ENCODE measurements around the gene CEP295NL. TPM values are rescaled to one million over a fixed set of nuclear protein-coding genes. Genes with fewer than 3 reads are reported as not detected.

The CEP295NL gene
- polyA plus RNA-seq, 3 donors, result 0.38 to 0.81 TPM; not detected in 1

DNA sequence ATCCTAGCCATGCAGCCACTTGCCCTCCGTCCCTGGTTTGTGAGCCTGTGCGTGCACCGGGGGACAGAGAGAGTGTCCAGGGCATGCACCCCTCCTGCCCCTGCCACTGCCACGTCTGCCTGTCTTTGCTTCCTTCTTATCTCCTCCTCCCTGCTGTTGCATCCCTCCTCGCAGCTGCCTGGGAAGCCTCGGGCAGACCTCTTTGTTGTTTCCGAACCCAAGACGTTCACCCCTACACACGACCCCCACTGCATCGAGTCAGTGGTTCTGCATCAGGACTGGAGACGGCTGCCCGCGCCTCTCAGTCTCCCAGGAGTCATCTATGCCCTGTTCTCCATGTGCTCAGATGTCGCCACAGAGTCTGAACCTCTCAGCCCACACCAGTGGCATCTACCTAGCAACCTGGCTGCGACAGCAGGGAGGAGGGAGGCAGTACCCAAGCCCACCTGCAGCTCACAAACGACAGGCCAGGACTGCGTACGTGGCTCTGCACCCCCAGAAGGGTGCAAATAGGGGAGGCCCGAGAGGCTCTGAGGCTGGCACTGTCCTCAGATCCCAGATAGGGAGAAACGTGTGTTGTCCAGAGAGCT is 17.0 kb upstream of the CEP295NL start:
- peaks cover 0 to 21% of the 10 kb centered on the region in 2 donors for H3K36me3 ChIP-seq (replicated peaks in 1 of 2; ENCODE audit: control insufficient read depth in 1 of 2, insufficient read depth in 2 of 2, low read length in 2 of 2)
- TF ChIP-seq, protein P1, sequence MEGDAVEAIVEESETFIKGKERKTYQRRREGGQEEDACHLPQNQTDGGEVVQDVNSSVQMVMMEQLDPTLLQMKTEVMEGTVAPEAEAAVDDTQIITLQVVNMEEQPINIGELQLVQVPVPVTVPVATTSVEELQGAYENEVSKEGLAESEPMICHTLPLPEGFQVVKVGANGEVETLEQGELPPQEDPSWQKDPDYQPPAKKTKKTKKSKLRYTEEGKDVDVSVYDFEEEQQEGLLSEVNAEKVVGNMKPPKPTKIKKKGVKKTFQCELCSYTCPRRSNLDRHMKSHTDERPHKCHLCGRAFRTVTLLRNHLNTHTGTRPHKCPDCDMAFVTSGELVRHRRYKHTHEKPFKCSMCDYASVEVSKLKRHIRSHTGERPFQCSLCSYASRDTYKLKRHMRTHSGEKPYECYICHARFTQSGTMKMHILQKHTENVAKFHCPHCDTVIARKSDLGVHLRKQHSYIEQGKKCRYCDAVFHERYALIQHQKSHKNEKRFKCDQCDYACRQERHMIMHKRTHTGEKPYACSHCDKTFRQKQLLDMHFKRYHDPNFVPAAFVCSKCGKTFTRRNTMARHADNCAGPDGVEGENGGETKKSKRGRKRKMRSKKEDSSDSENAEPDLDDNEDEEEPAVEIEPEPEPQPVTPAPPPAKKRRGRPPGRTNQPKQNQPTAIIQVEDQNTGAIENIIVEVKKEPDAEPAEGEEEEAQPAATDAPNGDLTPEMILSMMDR (IDR thresholded peaks at IDR 0.05), result no peak
- peak overlapping the region; percentile 75 to 82 for H3K27ac ChIP-seq (ENCODE audit: low read depth in 1 of 2, low read length in 2 of 2)
- H3K4me1 Mint-ChIP-seq, result peaks cover 86% of the 10 kb centered on the region
- 52% methylated on average over 19 of the region's 20 CpGs for WGBS (ENCODE audit: insufficient coverage)
- H3K36me3 Mint-ChIP-seq, result peaks cover 25 to 38% of the 10 kb centered on the region in 2 donors
- peaks cover 76% of the 10 kb centered on the region for H4K20me1 ChIP-seq (ENCODE audit: insufficient read depth, low read length)
- peaks cover 99% of the 10 kb centered on the region for H3K79me2 ChIP-seq (ENCODE audit: insufficient read depth, low read length)
- H3K27me3 Mint-ChIP-seq (ENCODE audit: low read depth in 3 of 3), result no peaks in the 10 kb centered on the region
- peaks cover 0 to 2% (median 0%) of the 10 kb centered on the region in 7 donors for H3K9me3 Mint-ChIP-seq
- intact Hi-C loops (cut with micrococcal nuclease), result loop anchor here (5.0 to 10.0 kb wide), 5 partner anchors 38 to 175 kb away; partner anchors contain the start of gene USP36 (in 1 of the 2)
- H3K4me1 ChIP-seq (ENCODE audit: control insufficient read depth in 1 of 2, insufficient read depth in 2 of 2, low read length in 2 of 2), result peaks cover 85 to 90% of the 10 kb centered on the region in 2 donors
- H3K4me3 ChIP-seq (replicated peaks in 1 of 3; ENCODE audit: low read depth in 2 of 3, low read length in 3 of 3), result peak overlapping the region in 1 of 3 experiments; percentile 43
- H2AFZ ChIP-seq (ENCODE audit: insufficient read depth, low read depth, low read length, poor library complexity, severe bottlenecking), result no peak overlapping the region
- peak overlapping the region; percentile 88 to 98 (median 95) for H3K27ac Mint-ChIP-seq
- peak overlapping the region; percentile 50 for H3K4me2 ChIP-seq (replicated peaks; ENCODE audit: extremely low read depth, low read length, poor library complexity, severe bottlenecking)
- no peak overlapping the region for H3K9ac ChIP-seq (ENCODE audit: insufficient read depth, low read length, poor library complexity, severe bottlenecking)
- H3K4me3 Mint-ChIP-seq, result peak overlapping the region; percentile 52 to 91
- H3K27me3 ChIP-seq (ENCODE audit: control insufficient read depth in 2 of 2, insufficient read depth in 2 of 2, low read length in 2 of 2), result no peaks in the 10 kb centered on the region
- no peak for DNase-seq
- no peaks in the 10 kb centered on the region for H3K9me3 ChIP-seq (replicated peaks in 1 of 2; ENCODE audit: control insufficient read depth in 1 of 2, insufficient read depth in 1 of 2, low read length in 2 of 2)

DNA sequence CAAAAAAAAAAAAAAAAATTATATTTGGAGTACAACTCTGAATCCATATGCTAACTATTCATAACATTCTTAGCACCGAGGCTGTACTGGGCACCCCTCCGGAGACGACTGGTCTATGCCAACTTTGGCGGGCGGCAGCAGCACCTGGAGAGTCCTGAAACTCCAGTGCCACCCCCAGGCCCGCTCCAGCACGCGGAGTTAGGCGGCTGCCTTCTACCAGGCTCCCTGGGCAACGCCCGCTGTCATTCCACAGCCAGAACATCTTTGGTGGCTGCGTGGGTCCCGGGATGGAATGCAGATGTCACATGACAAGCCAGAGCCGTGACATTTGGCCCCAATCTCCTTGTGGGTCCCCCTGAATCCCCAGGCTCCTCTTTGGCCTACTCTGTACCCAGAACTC is 16.0 kb upstream of the CEP295NL start:
- Histone ChIP-seq H3K9ac (ENCODE audit: insufficient read depth, low read length, poor library complexity, severe bottlenecking) (peak overlapping the region; percentile 37), H3K4me2 (replicated peaks; ENCODE audit: extremely low read depth, low read length, poor library complexity, severe bottlenecking) (peak overlapping the region; percentile 79), H3K79me2 (ENCODE audit: insufficient read depth, low read length) (peaks cover 98% of the 10 kb centered on the region), H3K4me3 (replicated peaks in 1 of 3; ENCODE audit: low read depth in 2 of 3, low read length in 3 of 3) (peak overlapping the region in 1 of 3 experiments; percentile 60), H3K27ac (ENCODE audit: low read depth in 1 of 2, low read length in 2 of 2) (peak overlapping the region; percentile 82 to 98), H3K9me3 (replicated peaks in 1 of 2; ENCODE audit: control insufficient read depth in 1 of 2, insufficient read depth in 1 of 2, low read length in 2 of 2) (no peaks in the 10 kb centered on the region), H3K4me1 (ENCODE audit: control insufficient read depth in 1 of 2, insufficient read depth in 2 of 2, low read length in 2 of 2) (peaks cover 95 to 99% of the 10 kb centered on the region in 2 donors), H4K20me1 (ENCODE audit: insufficient read depth, low read length) (peaks cover 73% of the 10 kb centered on the region), H3K27me3 (ENCODE audit: control insufficient read depth in 2 of 2, insufficient read depth in 2 of 2, low read length in 2 of 2) (no peaks in the 10 kb centered on the region), H3K36me3 (replicated peaks in 1 of 2; ENCODE audit: control insufficient read depth in 1 of 2, insufficient read depth in 2 of 2, low read length in 2 of 2) (peaks cover 0 to 21% of the 10 kb centered on the region in 2 donors), H2AFZ (ENCODE audit: insufficient read depth, low read depth, low read length, poor library complexity, severe bottlenecking) (no peak overlapping the region)
- H3K27me3 Mint-ChIP-seq (ENCODE audit: low read depth in 3 of 3), result no peaks in the 10 kb centered on the region
- 69% methylated on average over 10 of the region's 14 CpGs for WGBS (ENCODE audit: insufficient coverage)
- H3K9me3 Mint-ChIP-seq, result peaks cover 0 to 2% (median 0%) of the 10 kb centered on the region in 7 donors
- peak overlapping the region; percentile 92 to 98 (median 95) for H3K27ac Mint-ChIP-seq
- DNase-seq, result no peak
- TF ChIP-seq, protein P1 (IDR thresholded peaks at IDR 0.05), result no peak
- H3K4me3 Mint-ChIP-seq, result peak overlapping the region; percentile 75 to 88
- H3K4me1 Mint-ChIP-seq, result peaks cover 89% of the 10 kb centered on the region
- intact Hi-C loops (cut with micrococcal nuclease), result loop anchor here (5.0 to 10.0 kb wide), 3 partner anchors 37 to 174 kb away; partner anchors contain the start of gene USP36 (in 1 of the 2)
- H3K36me3 Mint-ChIP-seq, result peaks cover 25 to 40% of the 10 kb centered on the region in 2 donors

Data from CD14-positive monocyte (primary cell).